Epithelial cell of esophagus (primary cell): ENCODE measurements around the gene TUBA4B.
A peak's percentile ranks its signal among the peaks of the same experiment; 100 is the strongest.
"Not testable (repeated sequence)": the region's sequence is repeated elsewhere in the genome, so short reads cannot be mapped to it uniquely, and the experiment has no call there.

Experiments
- DNase-seq: peaks from one replicate; pipeline ENCODE4 v3.0.0; 2010; ENCODE audit warnings: low read depth
- H3K4me3 ChIP-seq: 2 replicates; pipeline ENCODE4 v1.5.1; 2011; ENCODE audit warnings: mild to moderate bottlenecking, low read length, control low read depth
- TF ChIP-seq, protein P1 (sequence below): IDR thresholded peaks from 2 replicates; pipeline ENCODE4 v1.5.1; 2011; ENCODE audit warnings: low read depth, mild to moderate bottlenecking, low read length, control low read depth, inconsistent platforms; ENCODE audit not compliant: insufficient read depth; ENCODE audit errors: missing control alignments

The TUBA4B gene

DNA sequence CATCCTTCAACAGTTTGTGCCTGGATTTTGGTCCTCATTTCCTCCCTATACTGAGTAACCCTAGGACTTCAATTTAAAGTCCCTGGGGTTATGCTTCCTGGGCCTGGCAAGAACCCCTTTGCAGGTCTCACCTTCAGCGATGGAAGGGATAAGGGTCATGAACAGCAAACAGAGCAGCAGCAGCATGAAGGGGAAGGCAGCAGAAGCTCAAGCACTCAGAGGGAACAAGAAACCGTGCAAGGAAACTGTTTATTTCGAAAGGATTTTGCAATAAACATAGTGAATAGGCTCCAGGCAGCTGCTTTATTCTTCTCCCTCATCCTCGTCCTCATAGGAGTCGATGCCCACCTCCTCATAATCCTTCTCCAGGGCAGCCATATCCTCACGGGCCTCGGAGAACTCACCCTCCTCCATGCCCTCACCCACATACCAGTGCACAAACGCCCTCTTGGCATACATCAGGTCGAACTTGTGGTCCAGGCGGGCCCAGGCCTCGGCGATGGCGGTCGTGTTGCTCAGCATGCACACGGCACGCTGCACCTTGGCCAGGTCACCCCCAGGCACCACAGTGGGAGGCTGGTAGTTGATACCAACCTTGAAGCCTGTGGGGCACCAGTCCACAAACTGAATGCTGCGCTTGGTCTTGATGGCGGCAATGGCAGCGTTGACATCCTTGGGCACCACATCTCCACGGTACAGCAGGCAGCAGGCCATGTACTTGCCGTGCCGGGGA is 2.8 kb upstream of the TUBA4B start:
- peak overlapping the region; percentile 66 for H3K4me3 ChIP-seq
- no peak for DNase-seq
- TF ChIP-seq, protein P1, sequence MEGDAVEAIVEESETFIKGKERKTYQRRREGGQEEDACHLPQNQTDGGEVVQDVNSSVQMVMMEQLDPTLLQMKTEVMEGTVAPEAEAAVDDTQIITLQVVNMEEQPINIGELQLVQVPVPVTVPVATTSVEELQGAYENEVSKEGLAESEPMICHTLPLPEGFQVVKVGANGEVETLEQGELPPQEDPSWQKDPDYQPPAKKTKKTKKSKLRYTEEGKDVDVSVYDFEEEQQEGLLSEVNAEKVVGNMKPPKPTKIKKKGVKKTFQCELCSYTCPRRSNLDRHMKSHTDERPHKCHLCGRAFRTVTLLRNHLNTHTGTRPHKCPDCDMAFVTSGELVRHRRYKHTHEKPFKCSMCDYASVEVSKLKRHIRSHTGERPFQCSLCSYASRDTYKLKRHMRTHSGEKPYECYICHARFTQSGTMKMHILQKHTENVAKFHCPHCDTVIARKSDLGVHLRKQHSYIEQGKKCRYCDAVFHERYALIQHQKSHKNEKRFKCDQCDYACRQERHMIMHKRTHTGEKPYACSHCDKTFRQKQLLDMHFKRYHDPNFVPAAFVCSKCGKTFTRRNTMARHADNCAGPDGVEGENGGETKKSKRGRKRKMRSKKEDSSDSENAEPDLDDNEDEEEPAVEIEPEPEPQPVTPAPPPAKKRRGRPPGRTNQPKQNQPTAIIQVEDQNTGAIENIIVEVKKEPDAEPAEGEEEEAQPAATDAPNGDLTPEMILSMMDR: no peak

DNA sequence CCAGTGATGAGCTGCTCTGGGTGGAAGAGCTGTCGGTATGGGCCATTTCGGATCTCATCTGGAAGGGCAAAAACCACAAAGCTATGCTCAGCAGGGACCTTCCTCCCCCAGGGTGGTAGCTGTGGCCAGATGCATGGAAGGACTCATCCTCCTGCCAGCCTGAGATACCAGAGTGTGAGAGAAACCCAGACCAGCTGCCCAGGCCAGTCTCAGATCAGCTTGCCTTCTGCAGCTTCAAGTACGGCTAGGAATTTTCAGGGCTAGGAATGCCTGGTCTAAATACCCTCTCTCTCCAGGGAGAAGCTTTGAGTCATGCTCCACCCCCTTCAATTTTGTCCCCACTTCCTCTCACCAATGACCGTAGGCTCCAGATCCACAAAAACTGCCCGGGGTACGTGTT is 1.4 kb upstream of the TUBA4B start:
- TF ChIP-seq, protein P1: no peak
- peak; percentile 26 for DNase-seq
- H3K4me3 ChIP-seq: peak overlapping the region; percentile 66

DNA sequence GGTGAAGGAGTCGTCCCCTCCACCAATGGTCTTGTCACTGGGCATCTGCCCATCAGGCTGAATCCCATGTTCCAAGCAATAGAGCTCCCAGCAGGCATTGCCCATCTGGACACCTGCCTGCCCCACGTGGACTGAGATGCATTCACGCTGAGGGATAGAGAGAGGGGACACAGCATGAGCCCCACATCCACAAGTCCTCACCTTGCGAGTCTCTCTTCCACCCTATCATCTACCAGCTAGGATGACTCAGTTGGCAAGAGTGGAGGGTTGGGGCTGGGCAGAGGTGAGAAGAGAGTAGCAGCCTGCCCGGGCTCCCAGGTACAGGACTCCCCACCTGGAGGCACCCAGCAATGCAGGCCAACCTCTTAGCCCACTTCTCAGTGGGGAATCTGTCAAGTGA is 959 bp upstream of the TUBA4B start:
- DNase-seq: peak; percentile 80

DNA sequence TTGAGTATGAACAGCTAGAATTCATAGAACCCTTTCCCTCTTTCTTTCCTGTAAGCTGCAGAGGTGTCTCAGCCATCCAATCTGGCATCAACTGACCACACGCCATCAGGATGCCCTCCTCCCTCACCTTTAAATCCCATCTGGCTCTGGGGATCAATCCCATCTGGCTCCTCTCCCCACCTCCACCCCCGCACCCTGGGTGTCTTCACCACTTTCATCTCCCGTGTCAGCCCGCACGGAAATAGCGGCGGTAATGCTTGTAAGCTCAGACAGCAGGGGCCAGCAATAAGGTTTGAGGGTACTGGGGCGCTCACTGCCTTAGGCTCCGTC is 508 bp upstream of the TUBA4B start:
- TF ChIP-seq, protein P1: no peak
- peak; percentile 14 for DNase-seq
- H3K4me3 ChIP-seq: peak overlapping the region; percentile 66

More for the DNA sequence above, 959 bp upstream of the TUBA4B start:
- peak overlapping the region; percentile 66 for H3K4me3 ChIP-seq
- TF ChIP-seq, protein P1: peak; percentile 14

- peak within 1 kb of the TSS; percentile 66 for H3K4me3 ChIP-seq
- peak; percentile 87 for DNase-seq
Measured at GRCh38 chr2:219253753-219254589, 928 bp downstream of the TUBA4B start, which contains the start of gene TUBA4A. TSS of gene TUBA4A (minus strand) at chr2:219253918. CDS start at chr2:219253858, 60 bp downstream.

GRCh38 chr2:219254590-219255201 is 1.7 kb downstream of the TUBA4B start:
- DNase-seq: peak; percentile 38
- peak overlapping the region; percentile 66 for H3K4me3 ChIP-seq
- TF ChIP-seq, protein P1: no peak

More at GRCh38 chr2:219253753-219254589, 928 bp downstream of the TUBA4B start, which contains the start of gene TUBA4A:
- TF ChIP-seq, protein P1: peak; percentile 1

DNA sequence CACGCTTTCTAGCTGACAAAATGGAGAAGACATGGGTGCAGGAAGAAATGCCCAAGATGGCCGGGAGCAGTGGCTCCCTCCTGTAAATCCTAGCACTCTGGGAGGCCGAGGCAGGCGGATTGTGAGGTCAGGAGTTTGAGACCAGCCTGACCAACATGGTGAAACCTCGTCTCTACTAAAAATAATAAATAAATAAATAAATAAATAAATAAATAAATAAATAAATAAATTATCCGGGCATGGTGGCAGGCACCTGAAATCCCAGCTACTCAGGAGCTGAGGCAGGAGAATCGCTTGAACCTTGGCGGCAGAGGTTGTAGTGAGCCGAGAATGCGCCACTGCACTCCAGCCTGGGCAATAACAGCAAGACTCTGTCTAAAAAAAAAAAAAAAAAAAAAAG is 5.9 kb downstream of the TUBA4B start:
- not testable (repeated sequence) for DNase-seq, H3K4me3 ChIP-seq
